KOPT-K1 (cell line): Measurements from ENCODE around the gene NRBF2.
A peak's percentile ranks its signal among the peaks of the same experiment; 100 is the strongest.

ENCODE experiments used
- H3K27ac ChIP-seq: fragments of 200-600 bp; sonication (generic); 2 replicates; pipeline ENCODE4 v1.5.1; 2016; ENCODE audit warnings: antibody characterized with exemption, mild to moderate bottlenecking, low read depth, low read length; ENCODE audit not compliant: poor library complexity, severe bottlenecking
- H3K36me3 ChIP-seq: fragments of 200-600 bp; sonication (generic); 2 replicates; pipeline ENCODE4 v1.5.1; 2017; ENCODE audit warnings: antibody characterized with exemption, mild to moderate bottlenecking, low read length, moderate library complexity; ENCODE audit not compliant: insufficient read depth
- H3K9me3 ChIP-seq: fragments of 200-600 bp; sonication (generic); 2 replicates; pipeline ENCODE4 v1.5.1; 2017; ENCODE audit warnings: antibody characterized with exemption, low read length, mild to moderate bottlenecking; ENCODE audit not compliant: insufficient read depth, poor library complexity, severe bottlenecking

Gene NRBF2

DNA sequence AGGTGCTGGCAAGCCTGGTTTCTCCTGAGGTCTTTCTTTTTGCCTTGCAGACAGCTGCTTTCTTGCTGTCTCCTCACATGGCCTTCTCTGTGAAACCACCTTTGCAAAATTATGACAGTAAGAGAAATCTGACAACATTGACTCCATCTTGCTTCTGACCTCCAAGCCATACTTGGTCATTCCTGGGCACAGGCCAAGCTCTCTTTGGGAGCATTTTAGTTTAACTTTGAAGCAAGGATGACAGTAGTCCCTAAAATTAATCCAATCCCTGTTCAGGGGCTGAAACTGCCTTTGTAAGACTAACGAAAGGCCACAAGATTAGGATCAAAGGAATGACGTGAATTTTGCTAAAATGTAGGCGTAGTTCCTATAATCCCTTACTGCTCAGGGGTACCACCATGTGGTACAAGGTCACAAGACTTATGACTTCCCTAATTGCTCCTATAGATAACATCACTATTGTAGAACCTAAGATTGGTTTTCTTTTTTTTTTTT lies 25.1 kb upstream of the NRBF2 start:
- Histone ChIP-seq H3K27ac (no peak overlapping the region), H3K36me3 (no peaks in the 10 kb centered on the region), H3K9me3 (no peaks in the 10 kb centered on the region)

- H3K36me3 ChIP-seq = no peaks in the 10 kb centered on the region
- no peak overlapping the region for H3K27ac ChIP-seq
Observed at GRCh38 chr10:63110940-63111339, 22.2 kb upstream of the NRBF2 start.

DNA sequence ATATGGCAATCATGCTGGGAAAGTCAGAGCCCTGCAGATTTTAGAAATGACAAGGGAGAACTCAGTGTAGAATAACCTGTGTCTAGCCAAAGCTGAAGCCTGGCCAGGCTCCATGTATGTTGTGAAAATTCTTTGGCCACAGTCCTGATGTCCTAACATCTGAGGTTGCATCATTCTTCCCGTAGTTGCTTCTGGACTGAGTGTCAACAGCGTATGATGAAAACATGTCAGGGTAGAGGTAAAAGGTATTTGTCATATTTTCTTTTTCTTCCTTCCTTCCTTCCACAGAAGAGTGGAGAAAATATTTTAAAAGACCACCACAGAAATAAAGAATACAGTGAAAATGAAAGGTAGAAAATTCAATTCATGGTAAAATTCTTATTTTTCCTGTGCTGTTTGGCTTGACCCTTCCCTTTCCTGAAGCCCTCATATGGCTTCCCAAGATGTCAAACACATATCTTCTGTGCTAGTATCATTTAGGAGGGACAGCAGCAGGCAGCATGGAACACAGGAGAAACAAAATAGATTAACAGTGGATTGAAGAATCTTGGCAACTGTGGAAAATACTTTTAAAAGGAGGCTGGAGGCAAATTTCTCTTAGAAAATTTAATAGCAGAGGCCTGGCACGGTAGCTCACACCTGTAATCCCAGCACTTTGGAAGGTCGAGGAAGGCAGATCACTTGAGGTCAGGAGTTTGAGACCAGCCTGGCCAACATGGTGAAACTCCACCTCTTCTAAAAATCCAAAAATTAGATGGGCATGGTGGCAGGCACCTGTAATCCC lies 18.9 kb upstream of the NRBF2 start:
- Histone ChIP-seq H3K27ac (no peak overlapping the region), H3K36me3 (no peaks in the 10 kb centered on the region)

More at GRCh38 chr10:63110940-63111339, 22.2 kb upstream of the NRBF2 start:
- no peaks in the 10 kb centered on the region for H3K9me3 ChIP-seq

GRCh38 chr10:63115732-63116383 lies 17.3 kb upstream of the NRBF2 start:
- Histone ChIP-seq H3K27ac (no peak overlapping the region), H3K9me3 (no peaks in the 10 kb centered on the region), H3K36me3 (no peaks in the 10 kb centered on the region)

More for the DNA sequence above, 18.9 kb upstream of the NRBF2 start:
- H3K9me3 ChIP-seq = no peaks in the 10 kb centered on the region

DNA sequence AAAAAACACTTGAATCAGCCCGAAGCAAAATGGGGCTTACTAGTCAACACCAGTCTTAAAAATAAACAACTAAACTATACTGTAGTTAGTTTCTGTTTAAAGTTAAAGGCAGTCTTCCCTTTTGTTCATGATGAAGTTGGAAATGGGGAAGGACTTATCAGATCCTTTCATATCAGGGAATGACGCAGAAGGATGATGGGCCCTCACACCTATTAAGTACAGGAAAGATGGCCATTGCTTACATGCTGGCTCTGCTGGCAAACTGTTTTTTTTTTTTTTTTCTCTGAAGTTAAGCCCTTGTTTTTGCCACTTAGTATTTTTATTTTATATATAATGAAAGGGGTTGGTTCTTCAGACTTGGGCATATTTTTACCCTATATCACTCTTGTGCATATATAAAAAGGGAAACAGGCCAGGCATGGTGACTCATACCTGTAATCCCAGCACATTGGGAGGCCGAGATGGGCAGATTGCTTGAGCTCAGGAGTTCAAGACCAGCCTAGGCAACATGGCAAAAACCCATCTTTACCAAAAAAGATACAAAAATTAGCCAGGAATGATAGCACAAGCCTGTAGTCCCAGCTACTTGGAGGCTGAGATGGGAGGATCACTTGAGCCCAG lies 16.6 kb upstream of the NRBF2 start:
- Histone ChIP-seq H3K36me3 (no peaks in the 10 kb centered on the region), H3K9me3 (no peaks in the 10 kb centered on the region), H3K27ac (no peak overlapping the region)

DNA sequence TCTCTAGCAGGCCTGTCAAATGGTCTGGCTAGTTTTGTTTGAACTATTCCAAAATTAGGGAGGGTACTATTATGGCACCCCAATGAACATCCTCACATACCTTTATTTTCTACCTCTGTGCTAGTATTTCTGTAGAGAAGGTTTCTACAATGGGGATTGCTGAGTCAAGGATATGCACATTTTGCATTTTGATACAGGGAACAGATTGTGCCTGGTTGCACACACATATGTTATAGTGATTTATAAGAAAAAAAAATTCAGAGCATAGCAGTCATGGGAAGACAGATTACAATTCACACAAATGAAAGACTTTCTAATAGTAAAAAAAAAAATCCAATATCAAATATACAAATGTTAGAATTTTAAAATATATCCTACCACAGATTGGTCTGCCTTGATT lies 14.1 kb upstream of the NRBF2 start:
- Histone ChIP-seq H3K9me3 (no peaks in the 10 kb centered on the region), H3K36me3 (no peaks in the 10 kb centered on the region), H3K27ac (no peak overlapping the region)

DNA sequence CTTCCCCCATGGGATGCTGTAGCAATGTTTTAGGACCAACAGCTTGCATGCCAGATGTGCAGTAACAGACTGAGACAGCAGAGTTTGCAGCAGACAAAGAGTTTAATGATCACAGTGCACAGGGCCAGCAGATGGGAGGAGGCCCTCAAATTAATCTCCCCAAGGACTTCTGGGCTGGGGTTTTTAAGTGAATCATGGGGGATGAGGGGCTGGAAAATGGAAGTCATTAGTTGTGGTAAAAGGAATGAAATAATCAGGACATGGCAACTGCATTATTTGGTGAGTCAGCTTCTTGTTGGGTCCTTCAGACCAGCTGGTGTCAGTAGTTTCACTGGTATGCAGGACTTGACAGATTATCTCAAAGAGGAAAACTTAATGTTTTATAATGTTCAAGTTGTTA lies 12.6 kb upstream of the NRBF2 start:
- Histone ChIP-seq H3K9me3 (no peaks in the 10 kb centered on the region), H3K27ac (no peak overlapping the region), H3K36me3 (no peaks in the 10 kb centered on the region)

- H3K36me3 ChIP-seq = no peaks in the 10 kb centered on the region
- no peak overlapping the region for H3K27ac ChIP-seq
- H3K9me3 ChIP-seq = no peaks in the 10 kb centered on the region
Observed at GRCh38 chr10:63123727-63124362, 9.3 kb upstream of the NRBF2 start.

DNA sequence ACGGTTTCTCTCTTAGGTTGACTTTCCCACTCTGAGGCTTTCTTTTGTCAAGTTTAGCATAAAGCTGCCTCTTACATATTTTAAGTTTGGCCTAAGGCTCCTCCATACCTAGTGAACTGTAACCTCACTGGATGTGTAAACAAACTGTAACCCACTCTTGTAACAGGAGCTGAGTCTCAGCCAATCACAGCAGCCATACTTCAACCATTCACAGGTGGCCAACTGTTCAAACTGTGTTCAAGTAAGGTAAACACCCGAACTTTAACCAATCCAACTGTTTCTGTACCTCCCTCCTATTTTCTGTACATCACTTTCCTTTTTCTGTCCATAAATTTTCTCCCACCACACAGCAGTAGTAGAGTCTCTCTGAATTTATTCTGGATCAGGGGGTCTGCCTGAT lies 7.7 kb upstream of the NRBF2 start:
- no peaks in the 10 kb centered on the region for H3K9me3 ChIP-seq

DNA sequence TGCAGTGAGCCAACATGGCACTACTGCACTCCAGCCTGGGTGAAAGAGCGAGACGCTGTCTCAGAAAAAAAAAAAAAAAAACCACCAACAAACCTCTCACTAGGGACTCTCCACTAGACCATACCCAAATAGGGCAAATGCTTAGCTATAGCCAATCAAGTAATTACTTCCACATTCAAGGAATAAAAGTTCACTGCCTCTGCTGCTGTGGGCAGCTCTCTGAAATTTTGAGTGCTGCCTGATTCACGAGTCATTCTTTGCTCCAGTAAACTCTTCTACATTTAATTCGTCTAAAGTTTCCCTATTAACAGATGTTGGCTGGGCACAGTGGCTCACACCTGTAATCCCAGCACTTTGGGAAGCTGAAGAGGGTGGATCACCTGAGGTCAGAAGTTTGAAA lies 4.7 kb upstream of the NRBF2 start:
- no peak overlapping the region for H3K27ac ChIP-seq
- H3K9me3 ChIP-seq = peaks cover 10% of the 10 kb centered on the region
- no peaks in the 10 kb centered on the region for H3K36me3 ChIP-seq

More for the DNA sequence above, 7.7 kb upstream of the NRBF2 start:
- Histone ChIP-seq H3K36me3 (no peaks in the 10 kb centered on the region), H3K27ac (no peak overlapping the region)

DNA sequence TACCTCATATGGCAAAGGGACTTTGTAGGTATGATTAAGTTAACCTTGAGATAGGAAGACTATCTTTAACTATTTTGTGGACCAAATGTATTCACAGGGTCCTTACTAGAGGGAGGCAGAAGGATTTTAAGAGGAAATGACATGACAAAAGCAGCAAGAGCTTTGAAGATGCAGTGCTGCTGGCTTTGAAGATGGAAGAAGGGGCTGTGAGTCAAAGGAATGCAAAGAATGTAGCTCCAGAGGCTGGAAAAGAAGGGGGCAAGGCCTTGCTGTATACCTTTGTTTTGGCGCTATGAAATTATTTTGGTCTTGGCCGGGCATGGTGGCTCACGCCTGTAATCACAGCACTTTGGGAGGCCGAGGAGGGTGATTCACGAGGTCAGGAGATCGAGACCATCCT lies 3.2 kb upstream of the NRBF2 start:
- H3K36me3 ChIP-seq = no peaks in the 10 kb centered on the region
- no peak overlapping the region for H3K27ac ChIP-seq
- H3K9me3 ChIP-seq = peaks cover 10% of the 10 kb centered on the region

DNA sequence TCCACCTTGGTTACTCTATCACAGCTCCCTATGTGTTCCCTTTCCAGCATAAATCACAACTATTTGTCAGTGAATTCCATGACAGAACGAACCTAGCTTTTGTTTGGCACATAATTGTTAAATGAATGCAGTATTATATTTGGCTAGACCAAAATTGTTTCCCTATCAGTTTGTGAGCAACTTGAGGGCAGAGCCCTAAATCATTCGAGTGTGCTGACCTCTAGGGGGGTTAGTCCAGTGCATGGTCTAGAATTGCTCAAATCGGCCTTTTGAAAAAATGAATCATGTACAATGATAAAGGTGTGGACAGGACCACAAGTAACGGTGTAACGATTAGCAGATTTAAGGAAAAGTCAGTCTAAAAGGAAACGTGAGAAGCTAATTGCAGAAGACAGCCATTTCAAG lies 475 bp upstream of the NRBF2 start:
- peaks cover 4% of the 10 kb centered on the region; the same call in 1 of the 2 replicates for H3K36me3 ChIP-seq
- peaks cover 10% of the 10 kb centered on the region for H3K9me3 ChIP-seq
- H3K27ac ChIP-seq = peak overlapping the region; percentile 10

- peak overlapping the region; percentile 80 for H3K27ac ChIP-seq
- peaks cover 10% of the 10 kb centered on the region for H3K9me3 ChIP-seq
- peaks cover 4% of the 10 kb centered on the region; the same call in 1 of the 2 replicates for H3K36me3 ChIP-seq
Observed at GRCh38 chr10:63133821-63134557, 861 bp downstream of the NRBF2 start.

- Histone ChIP-seq H3K36me3 (peaks cover 10% of the 10 kb centered on the region; the same call in 1 of the 2 replicates), H3K9me3 (peaks cover 6% of the 10 kb centered on the region), H3K27ac (no peak overlapping the region)
Observed at GRCh38 chr10:63137306-63137705, 4.2 kb downstream of the NRBF2 start.
